Stimulated activated CD8-positive, alpha-beta memory T cell treated with anti-CD3 and anti-CD28 coated beads, Interleukin-7, amount 100 ng/mL, for 4 hours (primary cell): ENCODE measurements around the gene SLC46A3.
"Not testable (repeated sequence)": the region's sequence is repeated elsewhere in the genome, so short reads cannot be mapped to it uniquely, and the experiment has no call there.

Experiments used
- DNase-seq, 2 donors: peaks; one replicate each; pipeline ENCODE4 v3.0.0-alpha.2; 2020; ENCODE audit warnings: low read depth in 2 of 2

Gene SLC46A3

DNA sequence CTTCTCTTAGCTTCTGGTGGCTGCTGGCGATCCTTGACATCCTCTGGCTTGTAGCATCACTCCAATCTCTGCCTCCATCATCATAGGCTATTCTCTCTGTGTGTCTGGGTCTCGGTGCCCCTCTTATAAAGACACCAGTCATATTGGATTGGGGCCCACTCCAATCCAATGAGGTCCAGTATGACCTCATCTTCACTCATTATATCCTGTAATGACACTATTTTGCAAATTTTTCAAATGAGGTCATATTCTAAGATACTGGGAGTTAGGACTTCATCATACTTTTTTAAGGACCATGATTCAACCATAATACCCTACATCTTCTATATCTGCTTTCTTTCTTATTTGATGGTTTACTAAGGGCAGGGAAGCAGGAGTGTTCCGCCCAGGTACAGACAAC is 12.0 kb upstream of the SLC46A3 start:
- DNase-seq: no peak

DNA sequence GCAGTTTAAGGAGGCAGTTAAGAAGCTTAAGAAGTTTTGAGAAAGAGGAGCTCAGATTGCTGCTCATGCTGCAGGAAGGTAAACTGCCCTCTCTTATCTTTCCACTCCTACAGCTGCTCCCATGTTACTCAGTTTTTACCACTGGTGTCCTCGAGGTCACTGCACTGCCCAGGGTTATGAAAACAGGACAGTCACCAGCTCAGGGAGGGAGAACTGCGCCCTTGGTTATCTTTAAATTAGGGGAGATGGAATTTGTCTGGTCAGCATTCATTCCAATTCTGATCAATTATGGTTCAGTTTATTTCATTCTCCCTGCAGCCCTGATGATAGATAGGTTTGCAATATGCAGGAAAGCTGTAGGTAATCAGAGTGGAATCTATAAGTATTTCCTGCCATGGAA is 10.8 kb upstream of the SLC46A3 start:
- no peak for DNase-seq

DNA sequence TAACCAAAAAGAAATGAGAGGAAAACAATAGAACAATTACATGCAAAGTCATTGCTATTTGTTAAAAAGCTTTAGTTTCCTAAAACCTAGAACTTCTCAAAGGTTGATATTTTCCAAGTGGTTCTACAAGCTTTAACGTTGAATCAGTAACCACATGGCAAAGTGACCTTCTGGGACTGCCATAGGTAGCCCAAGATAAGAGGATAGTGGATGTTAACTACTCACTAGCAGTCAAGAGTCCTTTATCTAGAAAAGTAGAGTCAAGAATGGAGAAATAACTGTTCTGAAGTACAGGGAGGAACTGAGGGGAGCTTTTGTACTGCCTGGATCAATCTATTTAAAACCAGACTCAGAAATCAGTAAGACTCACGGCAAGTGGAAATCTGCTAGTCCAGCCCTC is 9.9 kb upstream of the SLC46A3 start:
- DNase-seq: no peak

DNA sequence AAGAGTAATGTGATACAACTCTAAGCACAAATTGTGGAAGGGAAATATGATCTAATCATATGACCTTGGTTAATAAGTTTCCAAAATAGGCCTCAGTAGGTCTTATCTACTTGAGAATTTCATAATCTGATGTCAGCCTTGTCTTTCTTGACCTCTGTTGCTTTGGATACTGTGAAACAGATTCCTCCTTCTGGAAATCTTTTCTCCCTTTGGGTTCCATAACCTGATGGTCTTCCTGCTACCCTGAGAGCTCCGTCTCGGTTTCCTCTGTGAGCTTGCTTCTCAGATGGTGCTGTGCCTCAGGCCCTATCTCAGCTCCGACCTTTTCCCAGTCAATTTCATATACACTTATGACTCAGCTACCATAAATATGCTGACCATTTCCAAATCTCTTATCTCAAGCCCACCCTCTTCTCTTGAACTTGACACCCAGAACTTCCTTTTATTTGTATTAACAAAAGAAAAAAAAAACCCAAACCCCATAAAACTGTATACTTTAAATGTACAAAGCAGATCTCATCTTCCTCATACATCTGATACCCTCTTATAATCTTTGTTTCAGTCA is 6.4 kb upstream of the SLC46A3 start:
- no peak for DNase-seq

DNA sequence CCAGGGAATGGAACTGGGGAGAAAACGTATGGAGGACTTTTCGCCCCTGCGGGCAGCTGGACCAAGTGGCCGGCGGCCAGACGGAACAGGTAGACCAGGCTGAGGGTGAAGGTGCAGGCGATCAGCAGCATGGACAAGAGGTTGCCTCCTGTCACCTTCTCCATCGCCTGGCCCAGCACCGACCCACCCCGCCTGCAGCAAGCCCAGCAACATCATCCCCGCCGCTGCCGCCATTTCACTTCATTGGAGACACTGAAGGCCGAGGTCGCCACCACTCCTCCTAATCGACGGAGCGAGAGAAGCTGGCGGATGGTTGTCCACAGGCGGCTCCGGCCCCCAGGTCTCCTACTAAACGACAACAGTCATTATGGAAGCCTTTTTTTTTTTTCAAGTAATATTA is 5.0 kb upstream of the SLC46A3 start:
- no peak for DNase-seq

DNA sequence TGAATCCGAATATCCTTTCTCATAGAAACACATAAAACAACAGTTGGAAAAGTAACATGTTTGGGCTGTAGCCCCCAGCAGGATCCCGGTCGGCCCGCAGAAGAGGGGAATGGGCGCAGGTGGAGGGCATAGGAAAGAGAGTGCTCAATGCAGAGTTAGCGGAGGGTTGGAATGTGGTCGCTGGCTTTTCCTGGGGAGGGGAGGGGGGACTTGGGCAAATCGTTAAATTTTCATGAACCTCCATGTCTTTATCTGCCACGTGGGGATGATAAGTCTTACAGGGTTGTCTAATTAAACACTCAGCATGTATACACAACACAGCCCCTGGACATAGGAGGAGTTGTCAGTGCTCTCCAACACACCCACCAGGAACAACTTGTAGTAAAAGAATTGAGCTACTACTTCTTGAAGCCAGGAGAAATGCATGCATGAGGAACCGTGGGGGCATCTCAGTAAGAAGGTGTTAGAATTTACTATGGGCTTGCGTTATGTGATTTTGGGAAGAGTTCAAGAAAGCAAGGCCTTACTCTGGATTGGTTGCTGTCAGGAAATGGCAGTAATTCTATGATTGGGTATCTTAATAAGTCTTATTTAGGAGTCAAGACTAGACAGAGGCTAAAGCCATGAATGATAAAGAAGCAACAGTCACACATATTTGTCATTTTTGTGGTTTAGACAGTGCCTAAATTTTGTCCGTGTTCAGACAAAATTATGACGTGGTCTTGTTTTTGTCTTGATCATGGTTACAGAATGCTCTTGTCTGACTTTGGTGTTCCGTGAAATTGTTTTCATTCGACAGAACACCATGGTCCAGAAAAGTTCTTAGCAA is 671 bp upstream of the SLC46A3 start:
- DNase-seq: no peak

DNA sequence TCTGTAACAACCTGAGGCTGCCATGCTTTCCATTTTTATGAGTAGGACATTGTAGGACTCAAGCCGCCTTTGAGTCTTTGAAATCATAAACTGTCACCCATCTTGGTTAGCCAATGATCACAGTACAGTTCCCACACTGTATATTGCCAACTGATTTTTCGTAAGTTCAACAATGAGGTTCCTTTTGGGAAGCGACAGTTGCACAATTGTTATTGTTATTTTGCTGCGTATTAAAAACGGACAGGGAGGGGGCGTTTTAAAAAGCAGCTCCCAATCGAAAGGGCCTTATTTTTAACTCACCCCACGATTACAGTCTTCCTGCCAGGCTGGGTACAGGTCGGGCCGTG is 601 bp downstream of the SLC46A3 start:
- no peak for DNase-seq

DNA sequence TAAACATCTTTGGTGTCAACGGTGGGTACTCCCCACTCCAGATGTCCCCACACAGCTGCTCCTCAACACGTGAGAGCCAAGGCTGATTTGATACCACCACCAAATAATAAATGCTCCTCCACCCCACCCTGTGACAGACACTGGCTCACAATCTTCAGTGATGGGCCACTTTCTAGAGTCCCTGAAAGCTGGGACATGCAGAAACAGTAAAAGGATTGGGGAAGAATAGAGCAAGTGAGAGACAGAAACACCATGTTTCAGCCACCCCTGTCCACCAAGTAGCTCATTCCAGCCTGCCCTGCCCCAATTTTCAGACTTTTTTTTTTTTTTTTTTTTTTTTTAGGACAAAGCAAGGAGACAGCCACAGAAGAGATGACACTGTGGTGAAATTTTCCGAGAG is 1.6 kb downstream of the SLC46A3 start:
- no peak for DNase-seq

DNA sequence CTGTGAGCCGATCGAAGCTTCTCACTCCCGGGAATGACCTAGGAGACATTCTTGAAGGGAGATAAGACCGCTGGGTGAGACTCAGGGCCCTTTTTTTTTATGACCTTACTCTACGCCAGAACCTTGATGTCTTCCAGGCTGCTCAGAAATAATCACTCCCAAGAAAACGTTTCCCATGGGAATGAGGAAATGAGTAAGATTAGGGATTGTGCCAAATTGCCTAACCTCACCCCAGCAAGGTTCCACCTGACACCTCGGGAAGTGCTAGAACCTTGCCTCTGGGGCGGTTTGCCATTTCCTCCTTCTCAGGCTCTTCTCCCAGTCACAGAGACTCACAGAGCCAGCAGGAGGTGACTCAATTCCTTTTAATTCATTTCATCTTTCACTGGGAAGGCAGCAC is 2.3 kb downstream of the SLC46A3 start:
- DNase-seq: no peak

DNA sequence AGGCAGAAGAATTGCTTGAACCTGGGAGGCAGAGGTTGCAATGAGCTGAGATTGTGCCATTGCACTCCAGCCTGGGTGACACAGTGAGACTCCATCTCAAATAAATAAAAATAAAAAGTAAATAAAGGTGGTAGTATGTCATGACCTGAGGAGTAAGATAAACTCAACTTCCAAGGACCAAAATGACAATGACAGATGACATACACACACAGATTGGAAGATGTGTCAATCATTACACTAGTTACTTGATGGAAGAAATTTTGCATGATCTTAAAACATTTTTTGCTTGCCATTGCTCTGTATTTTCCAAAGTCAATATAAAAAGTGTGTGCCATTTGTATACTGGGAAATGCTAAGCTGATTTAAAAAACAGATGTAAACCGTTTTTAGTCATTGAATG is 4.1 kb downstream of the SLC46A3 start:
- DNase-seq: no peak

DNA sequence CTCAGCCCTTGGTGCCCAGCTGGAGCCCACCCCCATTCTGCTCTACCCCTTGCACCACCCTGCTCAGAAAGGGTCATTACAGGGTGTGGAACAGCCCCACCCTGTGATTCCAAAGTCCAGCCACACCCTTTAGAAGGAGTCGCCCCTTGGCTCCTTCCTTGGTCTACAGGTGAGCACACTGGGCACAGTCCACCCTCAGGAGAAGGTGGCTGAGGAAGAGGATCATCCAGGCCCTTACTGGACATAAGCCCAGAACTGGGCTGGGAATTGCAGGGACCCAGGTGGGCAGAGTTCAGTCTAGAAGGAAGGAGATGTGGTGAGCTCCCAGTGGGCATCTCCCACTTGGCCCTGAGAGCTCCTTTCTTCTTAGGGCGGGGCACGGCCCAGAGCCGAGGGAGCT is 8.6 kb downstream of the SLC46A3 start:
- DNase-seq: no peak

DNA sequence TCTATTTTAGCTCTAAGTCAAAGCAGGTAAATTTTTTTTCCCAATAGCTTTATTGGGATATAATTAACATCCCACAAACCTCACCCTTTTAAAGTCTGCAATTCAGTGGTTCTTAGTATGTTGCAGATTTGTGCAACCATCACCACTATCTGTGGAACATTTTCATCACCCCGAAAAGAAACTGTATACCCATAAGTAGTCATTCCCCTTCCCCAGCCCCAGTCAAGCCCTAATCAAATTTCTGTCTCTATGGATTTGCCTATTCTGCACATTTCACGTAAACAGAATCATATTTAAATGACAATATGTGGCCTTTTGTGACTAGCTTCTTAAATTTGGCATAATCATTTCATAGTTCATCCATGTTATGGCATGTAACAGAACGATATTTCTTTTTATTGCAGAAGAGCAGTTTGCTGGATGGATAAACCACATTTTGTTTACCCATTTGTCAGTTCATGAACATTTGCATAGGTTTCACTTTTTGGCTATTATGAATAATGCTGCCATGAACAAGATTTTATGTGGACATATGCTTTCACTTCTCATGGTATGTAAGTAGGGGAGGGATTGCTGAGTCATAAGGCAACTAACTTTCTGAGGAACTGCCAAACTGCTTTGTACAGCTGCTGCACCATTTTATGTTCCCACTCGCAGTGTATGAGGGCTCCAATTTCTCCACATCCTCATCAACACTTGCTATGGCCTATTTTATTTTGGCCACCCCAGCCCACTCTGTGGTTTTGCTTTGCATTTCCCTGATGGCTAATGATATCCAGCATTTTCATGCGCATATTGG is 10.9 kb downstream of the SLC46A3 start:
- DNase-seq: no peak

DNA sequence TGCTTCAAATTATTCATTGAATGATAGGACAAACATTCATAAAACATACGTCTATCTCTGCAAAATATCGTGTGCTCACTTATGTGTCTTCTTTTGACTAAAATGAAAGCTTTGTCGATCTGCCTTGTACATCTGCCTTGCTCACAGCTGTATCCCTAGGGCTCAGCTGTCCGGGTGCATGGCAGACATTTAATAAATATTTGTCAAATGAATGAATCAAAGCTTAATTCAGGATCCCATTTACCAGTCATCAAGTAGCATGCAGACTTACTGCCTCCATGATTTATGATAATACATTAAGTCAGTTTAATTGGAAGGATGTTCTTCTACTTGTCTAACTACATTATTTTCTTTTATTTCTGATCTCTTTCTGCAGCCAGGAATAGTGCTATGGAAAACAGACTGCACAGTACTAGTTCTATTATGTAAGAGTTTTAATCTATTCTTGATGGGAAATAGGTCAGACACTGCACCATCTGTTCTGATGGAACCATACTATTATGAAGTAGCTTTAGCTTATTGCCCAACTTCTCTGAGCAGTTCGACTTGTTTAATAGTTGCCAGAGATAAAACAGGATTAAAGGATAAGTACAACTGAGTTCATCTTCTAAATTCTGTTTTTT is 13.2 kb downstream of the SLC46A3 start:
- DNase-seq: no peak

DNA sequence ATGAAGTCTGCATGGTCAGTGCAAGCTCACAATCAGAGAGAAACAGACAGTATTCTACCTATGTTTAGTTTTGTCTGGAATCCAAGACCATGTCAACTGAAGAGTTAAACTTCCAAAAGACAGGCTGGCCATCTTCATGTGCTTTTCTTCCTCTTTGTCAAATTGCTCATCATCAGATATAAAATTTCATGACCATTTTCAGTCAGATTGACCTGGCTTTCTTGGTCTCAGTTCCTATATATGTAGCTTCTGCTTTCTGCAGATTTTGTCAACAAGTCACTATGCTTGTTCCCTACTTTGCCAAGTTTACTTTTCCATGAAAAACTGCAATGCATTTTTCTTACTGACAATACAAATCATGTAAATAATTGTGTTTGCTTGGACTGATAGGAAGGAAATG is 13.9 kb downstream of the SLC46A3 start:
- DNase-seq: no peak

DNA sequence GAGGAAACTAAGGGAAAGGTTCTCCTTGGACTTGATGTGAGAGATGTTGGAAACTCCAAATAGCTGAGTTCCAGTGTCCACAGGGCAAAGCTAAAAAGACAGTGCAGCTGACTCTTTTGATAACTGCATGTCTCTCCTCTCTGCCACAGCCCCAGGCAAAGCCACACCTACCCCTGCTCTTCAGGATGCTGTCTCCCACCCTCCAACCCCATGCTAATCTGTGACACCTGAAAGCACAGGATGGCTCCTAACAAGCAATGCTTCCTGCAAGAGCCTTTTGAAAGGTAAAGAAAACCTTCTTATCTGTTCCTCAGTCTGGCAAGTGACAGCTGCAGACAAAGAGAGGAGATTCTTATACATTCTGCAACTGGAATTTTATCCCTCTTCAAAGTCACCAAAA is 14.5 kb downstream of the SLC46A3 start:
- DNase-seq: no peak

DNA sequence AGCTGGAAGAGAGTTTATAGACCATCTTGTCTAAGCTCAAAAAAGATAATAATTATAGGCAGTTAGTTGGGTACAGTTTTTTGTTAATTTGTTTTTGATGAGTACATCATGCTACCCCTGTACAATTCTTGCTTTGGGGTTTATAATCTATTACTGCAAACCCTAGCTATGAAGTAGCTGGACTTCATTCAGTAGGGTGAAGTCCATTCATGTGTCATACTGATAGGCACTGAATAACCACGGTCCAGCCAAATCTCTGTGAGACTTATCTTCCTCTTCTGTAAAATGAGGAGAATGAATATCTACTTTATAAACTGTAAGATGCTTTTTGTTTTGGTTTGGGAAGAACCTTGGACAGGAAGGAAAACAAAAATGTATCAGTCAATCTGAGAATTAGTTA is 19.5 kb downstream of the SLC46A3 start:
- no peak for DNase-seq

DNA sequence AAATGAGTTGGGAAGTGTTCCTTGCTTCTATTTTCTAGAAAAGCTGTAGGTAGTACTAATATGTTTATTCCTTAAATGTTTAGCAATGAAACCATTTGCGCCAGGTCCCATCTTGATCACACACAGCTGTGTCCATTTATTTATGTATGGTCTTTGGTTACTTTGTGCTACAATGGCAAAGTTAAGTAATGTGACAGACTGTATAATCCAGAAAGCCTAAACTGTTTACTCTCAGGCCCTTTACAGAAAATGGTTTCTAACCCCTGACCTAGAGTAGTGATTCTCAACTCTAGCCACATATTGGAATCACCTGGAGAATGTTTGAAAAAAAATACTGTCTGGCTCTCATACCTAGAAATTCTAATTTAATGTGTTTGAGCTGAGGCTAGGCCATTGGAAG is 21.3 kb downstream of the SLC46A3 start:
- DNase-seq: no peak

DNA sequence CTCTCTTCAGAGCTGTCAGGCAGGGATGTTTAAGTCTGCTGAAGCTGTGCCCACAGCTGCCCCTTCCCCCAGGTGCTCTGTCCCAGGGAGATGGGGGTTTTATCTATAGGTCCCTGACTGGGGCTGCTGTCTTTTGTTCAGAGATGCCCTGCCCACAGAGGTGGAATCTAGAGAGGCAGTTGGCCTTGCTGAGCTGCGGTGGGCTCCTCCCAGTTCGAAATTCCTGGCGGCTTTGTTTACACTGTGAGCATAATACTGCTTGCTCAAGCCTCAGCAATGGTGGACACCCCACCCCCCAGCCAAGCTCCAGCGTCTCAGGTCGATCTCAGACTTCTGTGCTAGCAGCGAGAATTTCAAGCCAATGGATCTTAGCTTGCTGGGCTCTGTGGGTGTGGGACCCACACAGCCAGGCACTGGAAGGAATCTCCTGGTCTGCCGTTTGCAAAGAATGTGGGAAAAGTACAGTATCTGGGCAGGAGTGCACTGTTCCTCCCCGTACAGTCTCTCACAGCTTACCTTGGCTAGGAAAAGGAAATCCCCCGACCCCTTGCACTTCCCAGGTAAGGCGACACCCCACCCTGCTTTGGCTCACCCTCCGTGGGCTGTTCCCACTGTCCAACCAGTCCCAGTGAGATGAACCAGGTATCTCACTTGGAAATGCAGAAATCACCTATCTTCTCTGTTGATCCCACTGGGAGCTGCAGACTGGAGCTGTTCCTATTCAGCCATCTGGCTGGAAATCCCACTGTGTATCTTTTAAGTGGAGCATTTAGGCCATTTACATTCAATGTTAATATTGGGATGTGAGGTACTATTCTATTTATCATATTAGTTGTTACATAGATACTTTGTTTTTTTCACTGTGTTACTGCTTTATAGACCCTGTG is 24.9 kb downstream of the SLC46A3 start:
- not testable (repeated sequence) for DNase-seq

DNA sequence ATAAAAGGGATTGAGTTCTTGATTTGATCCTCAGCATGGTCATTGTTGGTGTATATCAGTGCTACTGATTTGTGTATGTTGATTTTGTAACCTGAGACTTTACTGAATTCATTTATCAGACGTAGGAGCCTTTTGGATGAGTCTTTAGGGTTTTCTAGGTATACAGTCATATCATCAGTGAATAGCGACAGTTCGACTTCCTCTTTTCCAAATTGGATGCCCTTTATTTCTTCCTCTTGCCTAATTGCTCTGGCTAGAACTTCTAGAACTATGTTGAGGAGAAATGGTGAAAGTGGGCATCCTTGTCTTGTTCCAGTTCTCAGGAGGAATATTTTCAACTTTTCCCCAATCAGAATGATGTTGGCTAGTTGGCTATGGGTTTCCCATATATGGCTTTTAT is 32.9 kb downstream of the SLC46A3 start:
- DNase-seq: no peak

DNA sequence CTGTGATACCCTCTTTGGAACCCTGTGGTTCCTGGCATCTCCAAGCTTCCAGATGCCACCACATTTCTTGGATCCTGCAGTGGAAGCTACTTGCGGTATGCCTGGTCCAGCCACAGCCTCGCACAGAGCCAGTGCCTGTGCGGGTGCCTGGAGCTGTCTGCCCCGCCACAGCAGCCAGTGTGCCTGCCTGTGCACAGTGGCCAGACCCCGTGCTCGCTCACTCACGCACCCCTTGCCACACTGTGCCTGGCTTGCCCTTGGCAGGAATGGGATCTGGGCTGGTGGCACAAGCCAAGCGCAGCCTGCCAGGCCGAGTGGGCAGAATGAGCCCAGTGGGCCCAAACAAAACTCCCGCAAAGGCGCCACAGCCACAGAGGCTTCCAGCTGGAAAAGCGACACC is 33.7 kb downstream of the SLC46A3 start:
- no peak for DNase-seq

DNA sequence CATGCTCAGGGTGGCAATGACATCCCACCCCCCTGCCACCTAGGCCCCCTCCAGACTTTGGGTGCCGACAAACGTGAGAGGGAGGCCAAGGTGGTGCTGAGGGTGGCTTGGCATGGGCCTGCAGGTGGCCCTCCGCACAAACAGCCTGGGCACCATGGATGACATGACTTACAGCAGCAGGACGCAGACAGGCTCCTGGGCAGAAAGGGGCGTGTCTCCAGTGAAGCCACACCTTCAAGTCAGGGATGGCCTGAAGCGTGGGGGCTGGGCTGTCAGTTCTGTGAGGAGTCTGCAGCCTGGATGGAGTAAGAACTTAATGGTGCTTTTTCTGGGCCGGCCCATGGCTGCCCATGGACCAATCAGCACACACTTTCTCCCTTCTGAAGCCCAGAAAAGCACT is 34.5 kb downstream of the SLC46A3 start:
- DNase-seq: no peak

DNA sequence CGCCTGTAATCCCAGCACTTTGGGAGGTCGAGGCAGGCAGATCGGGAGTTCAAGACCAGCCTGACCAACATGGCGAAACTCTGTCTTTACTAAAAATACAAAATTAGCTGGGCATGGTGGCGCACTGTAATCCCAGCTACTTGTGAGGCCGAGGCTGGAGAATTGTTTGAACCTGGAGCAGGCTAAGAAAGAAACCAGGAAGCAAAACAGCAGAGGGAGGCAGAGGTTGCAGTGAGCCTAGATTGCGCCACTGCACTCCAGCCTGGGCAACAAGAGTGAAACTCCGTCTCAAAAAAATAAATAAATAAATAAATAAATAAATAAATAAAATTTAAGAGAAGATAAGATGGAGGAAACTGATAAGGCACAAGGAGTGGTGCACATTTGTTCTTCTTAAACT is 35.6 kb downstream of the SLC46A3 start:
- not testable (repeated sequence) for DNase-seq
